HG02623 (cell line): ENCODE measurements around the gene CDHR5.
A peak's percentile ranks its signal among the peaks of the same experiment; 100 is the strongest.

Experiments
- ATAC-seq: cut with Tn5 transposase; IDR thresholded peaks from one replicate; pipeline ENCODE4 v1.9.1; 2021; ENCODE audit warnings: moderate library complexity; ENCODE audit not compliant: unreplicated experiment

The CDHR5 gene

DNA sequence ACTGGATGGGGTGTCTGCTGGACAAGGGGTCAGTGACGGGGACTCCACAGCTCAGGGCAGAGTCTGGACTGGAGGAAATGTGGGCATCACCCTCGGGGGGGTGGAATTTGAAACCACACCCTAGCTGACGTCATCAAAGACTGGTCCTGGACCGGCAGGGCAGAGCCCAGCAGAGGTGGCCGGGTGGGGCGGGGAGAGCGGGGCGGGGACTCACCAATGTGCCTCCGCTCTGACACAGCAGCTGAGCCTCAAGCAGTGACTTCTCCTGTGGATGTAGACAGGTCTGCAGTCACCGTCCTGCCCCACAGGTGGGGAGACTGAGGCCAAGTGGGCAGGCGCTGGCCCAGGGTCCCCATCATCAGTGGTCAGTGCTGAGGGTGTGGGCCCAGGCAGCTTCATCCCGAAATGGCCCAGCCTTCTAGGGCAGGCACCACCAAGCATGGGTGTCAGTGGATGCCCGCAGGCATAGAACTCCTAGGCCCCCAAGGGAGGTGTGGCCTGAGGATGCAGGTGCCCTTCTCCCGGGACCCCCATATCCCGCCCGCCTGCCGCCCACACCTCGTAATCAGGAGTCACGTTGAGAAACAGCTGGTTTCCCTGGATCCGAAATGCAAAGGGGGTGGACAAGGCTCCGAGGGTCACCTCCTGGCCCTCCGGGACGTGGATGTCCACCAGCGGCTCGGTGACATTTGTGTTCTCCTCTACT lies 603 bp downstream of the CDHR5 start:
- ATAC-seq, result no peak

- no peak for ATAC-seq
Observed at GRCh38 chr11:623349-623869, 1.3 kb downstream of the CDHR5 start.

DNA sequence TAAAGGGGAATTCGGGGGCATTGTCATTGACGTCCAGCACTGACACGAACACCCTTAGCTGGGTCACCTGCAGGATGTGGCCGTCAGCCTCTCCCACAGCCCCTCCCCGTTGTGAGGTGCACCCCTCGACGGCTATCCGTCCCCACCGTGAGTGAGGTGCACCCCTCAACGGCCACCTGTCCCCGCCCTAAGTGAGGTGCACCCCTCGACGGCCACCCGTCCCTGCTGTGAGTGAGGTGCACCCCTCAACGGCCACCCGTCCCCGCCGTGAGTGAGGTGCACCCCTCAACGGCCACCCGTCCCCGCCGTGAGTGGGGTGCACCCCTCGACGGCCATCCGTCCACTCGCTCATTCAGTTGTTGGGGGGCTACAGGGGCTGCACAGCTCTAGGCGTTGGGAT lies 2.9 kb downstream of the CDHR5 start:
- no peak for ATAC-seq

DNA sequence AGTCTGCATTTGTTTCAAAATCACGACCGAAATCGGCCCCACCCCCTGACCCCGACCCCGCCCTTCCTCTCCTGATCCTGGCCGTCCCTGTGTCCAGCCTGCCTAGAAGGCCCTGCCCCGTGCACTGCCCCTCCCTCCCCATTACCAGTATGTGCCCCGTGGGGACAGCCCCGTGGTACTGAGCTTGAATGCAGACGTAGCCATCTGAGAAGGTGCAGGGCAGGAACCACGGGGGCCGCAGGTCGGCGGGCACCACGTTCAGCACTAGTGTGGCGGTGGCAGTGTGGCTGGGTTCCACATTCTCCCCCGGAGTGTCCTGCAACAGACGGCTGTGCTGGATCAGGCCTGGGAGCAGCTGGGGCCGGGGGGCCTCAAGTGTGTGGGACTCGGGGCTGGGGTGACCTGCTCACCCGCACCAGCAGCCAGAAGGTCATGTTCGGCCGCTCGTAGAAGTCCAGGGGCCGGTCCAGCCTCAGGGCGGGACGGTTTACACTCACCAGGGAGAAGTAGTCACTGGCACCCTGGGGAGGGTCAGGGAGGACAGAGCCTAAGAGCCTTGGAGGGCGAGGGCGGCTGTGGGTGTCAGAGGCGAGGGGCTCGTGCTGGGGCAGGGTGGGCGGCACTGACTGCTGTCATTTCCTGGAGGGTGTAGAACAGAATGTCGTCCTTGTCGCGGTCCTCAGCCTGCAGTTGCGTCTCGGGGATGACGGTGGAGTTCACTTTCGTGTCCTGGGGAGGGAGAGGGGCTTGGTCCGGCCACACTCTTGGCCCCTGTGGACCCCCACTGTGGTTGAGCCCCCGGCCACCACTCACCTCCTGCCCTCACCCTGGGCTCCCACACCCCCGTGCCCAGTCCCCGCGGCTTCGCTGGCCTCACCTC lies 3.6 kb downstream of the CDHR5 start:
- no peak for ATAC-seq

DNA sequence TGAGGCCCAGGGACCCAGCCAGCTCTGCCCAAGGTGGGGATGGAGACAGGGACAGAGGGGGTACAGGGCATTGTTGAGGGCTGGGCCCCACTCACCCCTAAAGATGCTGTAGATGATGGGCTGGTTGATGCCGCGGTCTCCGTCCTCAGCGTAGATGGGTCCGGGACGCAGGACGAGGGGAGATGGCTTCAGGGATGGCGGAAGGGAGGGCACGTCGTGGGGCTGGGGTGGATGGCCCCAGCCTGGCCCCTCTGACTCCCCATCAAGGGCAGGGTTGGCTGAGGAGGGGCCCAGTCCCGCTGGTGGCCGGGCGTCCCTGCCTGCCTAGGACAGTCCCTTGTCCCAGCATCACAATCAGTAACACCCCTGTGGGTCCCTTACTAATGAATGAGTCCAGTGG lies 4.6 kb downstream of the CDHR5 start:
- ATAC-seq, result no peak

- no peak for ATAC-seq
Observed at GRCh38 chr11:619628-620050, 5.1 kb downstream of the CDHR5 start.

GRCh38 chr11:618856-619627 lies 5.7 kb downstream of the CDHR5 start:
- ATAC-seq, result no peak

DNA sequence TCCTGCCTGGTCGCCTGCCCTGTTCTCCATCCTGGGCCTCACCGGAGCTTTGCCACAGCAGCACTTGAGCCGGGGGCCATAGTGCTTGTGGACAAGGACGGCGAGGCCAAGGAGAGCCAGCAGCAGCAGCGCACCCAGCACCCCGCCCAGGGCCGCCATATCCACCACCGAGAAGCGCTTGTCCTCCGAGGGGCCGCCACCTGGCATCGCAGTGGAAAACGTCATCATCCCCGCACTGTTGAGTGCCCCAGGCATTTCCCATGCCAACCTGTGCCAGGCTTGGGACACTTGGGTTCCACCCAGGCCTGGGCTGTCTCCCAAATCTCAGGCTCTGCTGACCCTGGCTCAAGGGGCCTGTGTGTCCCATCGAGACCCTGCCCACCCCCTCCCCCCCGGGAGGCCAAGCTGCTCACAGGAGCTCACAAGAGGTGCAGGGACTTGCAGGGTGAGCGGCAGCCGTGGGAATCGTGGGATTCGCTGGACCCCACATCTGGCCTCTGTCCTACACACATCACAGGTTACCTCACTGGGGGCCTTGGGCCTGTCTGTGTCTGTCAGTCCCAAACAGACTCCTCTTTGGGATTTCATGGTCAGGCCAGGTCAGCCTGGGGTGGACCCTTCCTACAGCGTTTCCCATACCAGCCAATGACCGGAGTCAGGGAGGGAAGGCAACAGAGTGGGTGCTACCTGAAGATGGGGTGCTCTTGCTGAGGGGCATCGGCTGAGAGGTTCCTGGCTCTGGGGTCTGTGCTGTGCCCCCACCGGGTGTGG lies 6.7 kb downstream of the CDHR5 start:
- ATAC-seq, result no peak

GRCh38 chr11:617199-617911 lies 7.4 kb downstream of the CDHR5 start:
- ATAC-seq, result no peak

- no peak for ATAC-seq
Observed at GRCh38 chr11:616320-617198, 8.2 kb downstream of the CDHR5 start.

DNA sequence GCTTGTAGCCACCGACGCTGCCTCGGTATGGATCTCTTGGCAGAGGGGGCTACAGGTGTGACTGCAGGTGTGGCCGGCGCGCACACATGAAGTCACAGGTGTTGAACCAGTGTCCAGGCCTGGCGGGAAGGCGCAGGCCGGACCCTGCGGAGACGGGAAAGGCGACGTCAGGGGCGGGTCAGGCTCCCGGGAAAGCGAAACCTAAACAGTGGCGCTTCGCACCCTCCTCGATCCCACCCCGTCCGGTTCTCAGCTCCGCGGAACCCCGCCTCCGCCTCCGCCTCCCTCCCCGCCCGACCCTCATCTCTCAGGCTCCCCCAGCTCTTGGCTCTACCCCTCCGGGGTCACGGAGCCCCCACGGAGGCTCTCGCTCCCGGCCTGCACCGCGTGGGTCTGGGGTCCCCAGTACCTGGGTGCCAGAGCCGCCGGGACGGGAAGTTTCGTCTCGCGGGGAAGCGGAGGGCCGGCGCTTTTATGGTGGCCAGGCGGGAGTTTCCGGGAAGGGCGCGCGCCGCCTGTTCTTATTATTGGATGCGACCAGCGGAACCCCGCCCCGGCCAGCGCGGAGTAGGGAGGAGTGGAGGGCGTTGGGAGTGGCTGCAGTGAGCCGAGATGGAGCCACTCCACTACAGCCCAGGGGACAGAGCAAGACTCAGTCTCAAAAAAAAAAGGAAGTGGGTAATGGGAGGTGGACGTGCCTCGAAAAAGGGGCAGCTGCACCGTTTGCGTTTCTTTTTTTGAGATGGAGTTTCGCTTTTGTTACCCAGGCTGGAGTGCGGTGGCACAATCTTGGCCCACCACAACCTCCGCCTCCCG lies 9.0 kb downstream of the CDHR5 start, which contains the start of gene IRF7:
Gene IRF7 (minus strand): TSS at position 447 of the 816 bp plus-strand sequence. CDS start 586 bp downstream, outside the sequence.
- ATAC-seq, result peak; percentile 70

GRCh38 chr11:614623-615503 lies 9.9 kb downstream of the CDHR5 start:
- no peak for ATAC-seq

GRCh38 chr11:614021-614622 lies 10.6 kb downstream of the CDHR5 start:
- ATAC-seq, result no peak

DNA sequence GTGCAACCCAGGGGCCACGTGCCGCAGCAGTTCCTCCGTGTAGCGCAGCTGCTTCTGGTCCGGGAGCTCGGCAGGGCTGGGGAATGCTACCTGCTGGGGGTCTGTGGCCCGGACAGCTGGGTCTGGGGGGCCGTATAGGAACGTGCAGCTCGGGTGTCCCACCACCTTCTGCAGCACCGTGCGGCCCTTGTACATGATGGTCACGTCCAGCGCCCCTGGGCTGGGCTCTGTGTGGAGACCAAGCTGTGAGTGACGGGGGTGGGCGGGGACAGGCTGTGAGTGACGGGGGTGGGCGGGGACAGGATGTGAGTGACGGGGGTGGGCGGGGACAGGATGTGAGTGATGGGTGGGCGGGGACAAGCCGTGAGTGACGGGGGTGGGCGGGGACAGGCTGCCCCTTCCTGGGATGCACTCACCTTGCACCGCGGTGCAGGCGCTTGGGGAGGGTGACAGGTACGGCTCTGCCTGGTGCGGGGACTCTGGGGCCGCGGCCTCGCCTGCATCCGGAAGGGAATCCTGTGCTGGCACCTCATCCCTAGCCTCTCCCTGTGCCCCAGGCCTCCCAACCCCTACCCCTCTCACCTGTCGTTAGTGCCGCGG lies 11.3 kb downstream of the CDHR5 start:
- no peak for ATAC-seq

DNA sequence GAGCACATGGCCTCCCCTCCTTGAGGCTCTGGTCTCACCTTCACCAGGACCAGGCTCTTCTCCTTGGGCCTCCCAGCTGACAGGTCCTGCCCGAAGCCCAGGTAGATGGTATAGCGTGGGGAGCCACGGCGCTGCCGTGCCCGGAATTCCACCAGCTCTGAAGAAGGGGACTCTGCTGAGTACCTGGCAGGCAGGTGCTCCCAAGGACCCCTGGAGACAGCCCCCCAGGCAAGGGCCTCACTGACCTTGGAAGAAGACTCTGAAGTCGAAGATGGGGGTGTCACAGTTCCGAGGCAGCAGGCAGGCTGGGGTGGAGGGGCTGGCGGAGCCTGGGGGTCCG lies 11.8 kb downstream of the CDHR5 start:
- ATAC-seq, result no peak
